ENCODE results near the gene CENPVL1. TPM values are rescaled to one million over a fixed set of nuclear protein-coding genes. Genes with fewer than 3 reads are reported as not detected.

The CENPVL1 gene
- total and polyA plus RNA-seq, 2 donors, result not detected

DNA sequence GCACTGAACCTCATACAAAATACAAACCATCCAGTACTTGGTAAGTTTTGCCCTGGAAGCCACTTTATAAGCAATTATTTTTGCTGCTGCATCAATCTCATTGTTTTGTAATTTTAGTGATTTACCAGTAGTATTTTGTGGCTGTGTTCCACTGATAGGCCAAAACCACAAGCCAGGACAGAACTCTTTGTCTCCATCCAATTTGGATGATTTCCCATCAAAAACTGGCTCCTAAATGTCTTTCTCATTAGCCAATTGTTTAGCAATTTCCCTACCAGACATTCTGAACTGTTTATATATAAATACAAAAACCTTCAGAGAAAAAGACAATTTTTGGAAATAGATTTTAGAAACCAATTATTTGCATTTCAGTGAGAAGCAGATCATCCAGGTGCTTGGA, 37.4 kb downstream of the CENPVL1 start:
- Histone ChIP-seq H3K36me3 (ENCODE audit: insufficient read depth) (no peaks in the 10 kb centered on the region), H3K27ac (ENCODE audit: low read depth) (no peak overlapping the region), H3K4me3 (ENCODE audit: low read depth, low read length) (no peak overlapping the region), H3K4me1 (ENCODE audit: insufficient read depth) (no peaks in the 10 kb centered on the region)
- no peak for DNase-seq (ENCODE audit: extremely low spot score)

DNA sequence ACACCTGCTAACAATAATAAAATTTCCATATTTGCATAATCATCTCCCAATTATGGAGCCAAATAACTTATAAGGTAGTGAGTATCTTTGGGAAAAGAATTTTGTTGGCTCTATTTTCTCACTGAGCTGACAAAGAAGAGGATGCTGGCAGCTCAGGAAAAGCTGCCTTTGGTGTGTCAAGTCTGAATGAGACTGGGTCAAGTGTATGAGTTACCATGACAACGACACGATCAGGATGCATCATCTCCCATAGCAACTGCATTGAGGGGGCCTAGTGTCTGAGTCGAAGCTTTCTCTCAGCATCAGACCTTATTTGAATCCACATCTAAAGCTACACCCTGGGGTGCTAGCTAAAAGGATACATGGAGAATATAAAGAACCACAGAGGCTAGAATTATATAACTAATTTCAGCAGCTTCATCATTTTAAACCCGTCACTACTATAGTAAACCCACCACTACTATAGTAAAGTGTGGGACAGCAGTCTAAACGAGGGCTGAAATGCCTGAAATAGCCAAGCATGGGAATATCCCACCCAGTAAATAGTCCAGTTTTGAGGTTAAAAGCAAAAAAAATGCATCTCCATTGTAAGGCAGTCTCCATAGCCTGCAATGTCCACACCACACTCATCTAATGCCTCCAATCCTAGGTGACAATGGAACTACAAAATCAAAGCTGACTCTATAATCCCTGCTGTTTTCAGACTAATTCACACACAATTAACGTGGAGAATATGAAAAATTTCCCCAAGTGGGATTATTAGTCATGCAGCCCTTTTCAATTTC, 48.9 kb downstream of the CENPVL1 start:
- DNase-seq (ENCODE audit: extremely low spot score), result no peak
- no peaks in the 10 kb centered on the region for H3K36me3 ChIP-seq (ENCODE audit: insufficient read depth)
- H3K27ac ChIP-seq (ENCODE audit: low read depth), result no peak overlapping the region
- H3K4me1 ChIP-seq (ENCODE audit: insufficient read depth), result no peaks in the 10 kb centered on the region
- 48% methylated on average over 6 of the region's 6 CpGs for WGBS
- H3K4me3 ChIP-seq (ENCODE audit: low read depth, low read length), result no peak overlapping the region

DNA sequence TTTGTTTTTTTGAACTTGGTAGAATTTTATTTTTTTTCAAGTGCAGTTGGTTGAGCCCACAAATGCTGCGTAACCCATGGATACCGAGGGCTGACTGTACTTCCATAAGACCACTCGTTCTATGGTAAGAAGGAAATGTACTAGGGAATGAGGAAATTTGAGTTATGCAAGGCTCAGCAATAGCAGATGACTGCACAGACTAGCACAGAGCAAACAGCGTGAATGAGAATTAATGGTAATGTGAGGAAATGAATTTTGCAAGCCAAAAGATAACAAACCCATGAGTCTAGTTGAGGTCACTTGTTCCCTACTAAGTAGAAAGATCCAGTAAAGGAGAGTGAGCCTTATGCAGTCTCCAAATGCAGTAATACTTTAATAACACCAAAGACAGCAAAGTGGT, 50.3 kb downstream of the CENPVL1 start:
- Histone ChIP-seq H3K4me1 (ENCODE audit: insufficient read depth) (no peaks in the 10 kb centered on the region), H3K4me3 (ENCODE audit: low read depth, low read length) (no peak overlapping the region), H3K36me3 (ENCODE audit: insufficient read depth) (no peaks in the 10 kb centered on the region), H3K27ac (ENCODE audit: low read depth) (no peak overlapping the region)
- 78% methylated on average over 4 of the region's 4 CpGs for WGBS
- DNase-seq (ENCODE audit: extremely low spot score), result no peak

Other genes with a start within 250 kb of the CENPVL1 start
- gene NUDT11, start 213.9 kb upstream of the CENPVL1 start, total RNA-seq, result 11.4 TPM
- gene NUDT11, start 213.9 kb upstream of the CENPVL1 start, polyA plus RNA-seq, result 5.6 TPM
- 0.21 TPM for gene CENPVL3, start 91.6 kb upstream of the CENPVL1 start, total RNA-seq
- gene CENPVL3, start 91.6 kb upstream of the CENPVL1 start, polyA plus RNA-seq, result not detected
- not detected for gene CENPVL2, start 27.7 kb upstream of the CENPVL1 start, total RNA-seq
- not detected for gene CENPVL2, start 27.7 kb upstream of the CENPVL1 start, polyA plus RNA-seq
- 11.6 TPM for gene GSPT2, start 32.9 kb downstream of the CENPVL1 start, total RNA-seq
- 9.2 TPM for gene GSPT2, start 32.9 kb downstream of the CENPVL1 start, polyA plus RNA-seq
- 131 TPM for gene MAGED1, start 183.1 kb downstream of the CENPVL1 start, total RNA-seq
- 50.3 TPM for gene MAGED1, start 183.1 kb downstream of the CENPVL1 start, polyA plus RNA-seq